Endothelial cell (in vitro differentiated cells): Measurements from ENCODE around the gene ZFTA. TPM values are rescaled to one million over a fixed set of nuclear protein-coding genes. Genes with fewer than 3 reads are reported as not detected.

Experiments
- DNase-seq: peaks from one replicate; pipeline ENCODE4 v3.0.0; 2021; ENCODE audit warnings: low spot score
- H3K27ac Mint-ChIP-seq: one replicate; pipeline ENCODE4 v1.8.0; 2021; ENCODE audit warnings: mixed read lengths, inconsistent platforms; ENCODE audit not compliant: unreplicated experiment
- H3K27me3 Mint-ChIP-seq: one replicate; pipeline ENCODE4 v1.8.0; 2021; ENCODE audit warnings: mild to moderate bottlenecking, moderate library complexity, mixed read lengths, inconsistent platforms; ENCODE audit not compliant: unreplicated experiment
- H3K36me3 Mint-ChIP-seq: one replicate; pipeline ENCODE4 v1.8.0; 2021; ENCODE audit warnings: mild to moderate bottlenecking, low read depth, mixed read lengths, inconsistent platforms; ENCODE audit not compliant: unreplicated experiment
- H3K4me1 Mint-ChIP-seq: one replicate; pipeline ENCODE4 v1.8.0; 2021; ENCODE audit warnings: mild to moderate bottlenecking, mixed read lengths, inconsistent platforms; ENCODE audit not compliant: unreplicated experiment
- H3K4me3 Mint-ChIP-seq: one replicate; pipeline ENCODE4 v1.8.0; 2021; ENCODE audit warnings: mild to moderate bottlenecking, mixed read lengths, inconsistent platforms; ENCODE audit not compliant: unreplicated experiment
- H3K9me3 Mint-ChIP-seq: one replicate; pipeline ENCODE4 v1.8.0; 2021; ENCODE audit warnings: mixed read lengths, inconsistent platforms; ENCODE audit not compliant: unreplicated experiment
- total RNA-seq: library from RNA; stranded (reverse); fragmentation: NEBNext Ultra II Directional; extraction: Animal tissue kit (Norgen Biotek cat#: 25700); gene quantifications from one replicate; pipeline ENCODE4 v1.2.1, GENCODE V29; 2021; ENCODE audit not compliant: unreplicated experiment
- TF ChIP-seq, protein P1 (sequence below): fragments of 200-600 bp; sonication (generic); IDR thresholded peaks from one replicate; pipeline ENCODE4 v1.5.0; 2021; ENCODE audit warnings: antibody characterized with exemption; ENCODE audit not compliant: unreplicated experiment

ZFTA gene
- total RNA-seq, 1 donor from 2014 or later, result 41.1 TPM

DNA sequence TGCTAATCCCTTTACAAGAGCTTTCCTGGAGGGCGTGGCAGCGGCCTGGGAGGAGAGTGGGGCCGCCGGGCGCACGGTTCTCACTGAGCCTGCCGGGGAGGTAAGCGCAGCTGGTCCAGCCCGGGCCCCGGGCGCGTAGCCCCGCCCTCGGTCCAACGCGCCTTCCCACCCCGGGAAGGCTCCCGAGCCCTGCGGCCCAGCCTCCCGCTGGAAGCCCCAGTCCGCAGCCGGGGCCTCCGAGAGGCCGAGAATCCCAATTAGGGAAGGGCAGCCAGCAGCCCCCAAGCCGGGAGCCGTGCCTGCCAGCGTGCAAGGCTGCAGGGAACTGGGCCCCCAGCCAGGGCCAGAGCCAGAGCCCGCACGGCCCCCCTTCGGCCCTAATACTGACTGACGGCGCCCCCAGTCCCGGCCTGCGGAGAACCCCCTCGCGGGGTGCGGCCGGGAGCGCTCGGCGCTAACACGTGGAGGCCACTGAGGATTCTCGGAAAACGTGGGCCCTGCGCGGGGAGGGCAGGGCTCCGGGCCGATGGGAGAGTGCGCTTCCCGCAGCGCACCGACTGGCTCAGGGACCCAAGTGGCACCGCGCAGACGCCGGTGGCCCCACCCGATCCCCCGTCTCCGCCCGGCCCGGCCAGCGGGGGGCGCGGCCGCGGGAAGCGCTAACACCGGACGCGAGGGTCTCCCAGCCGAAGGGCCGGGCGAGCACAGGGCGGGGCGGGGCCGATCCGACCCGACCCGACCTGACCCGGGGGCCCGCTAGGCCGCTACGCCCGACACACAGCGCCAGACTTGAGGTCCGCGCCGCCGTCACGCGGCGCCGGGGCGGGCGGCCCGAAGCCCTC is 5.7 kb downstream of the ZFTA start:
- H3K4me3 Mint-ChIP-seq, result peak overlapping the region; percentile 89
- DNase-seq, result peak; percentile 41
- H3K4me1 Mint-ChIP-seq, result peaks cover 29% of the 10 kb centered on the region
- peaks cover 11% of the 10 kb centered on the region for H3K36me3 Mint-ChIP-seq
- TF ChIP-seq, protein P1, sequence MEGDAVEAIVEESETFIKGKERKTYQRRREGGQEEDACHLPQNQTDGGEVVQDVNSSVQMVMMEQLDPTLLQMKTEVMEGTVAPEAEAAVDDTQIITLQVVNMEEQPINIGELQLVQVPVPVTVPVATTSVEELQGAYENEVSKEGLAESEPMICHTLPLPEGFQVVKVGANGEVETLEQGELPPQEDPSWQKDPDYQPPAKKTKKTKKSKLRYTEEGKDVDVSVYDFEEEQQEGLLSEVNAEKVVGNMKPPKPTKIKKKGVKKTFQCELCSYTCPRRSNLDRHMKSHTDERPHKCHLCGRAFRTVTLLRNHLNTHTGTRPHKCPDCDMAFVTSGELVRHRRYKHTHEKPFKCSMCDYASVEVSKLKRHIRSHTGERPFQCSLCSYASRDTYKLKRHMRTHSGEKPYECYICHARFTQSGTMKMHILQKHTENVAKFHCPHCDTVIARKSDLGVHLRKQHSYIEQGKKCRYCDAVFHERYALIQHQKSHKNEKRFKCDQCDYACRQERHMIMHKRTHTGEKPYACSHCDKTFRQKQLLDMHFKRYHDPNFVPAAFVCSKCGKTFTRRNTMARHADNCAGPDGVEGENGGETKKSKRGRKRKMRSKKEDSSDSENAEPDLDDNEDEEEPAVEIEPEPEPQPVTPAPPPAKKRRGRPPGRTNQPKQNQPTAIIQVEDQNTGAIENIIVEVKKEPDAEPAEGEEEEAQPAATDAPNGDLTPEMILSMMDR, result no peak
- peaks cover 9% of the 10 kb centered on the region for H3K27me3 Mint-ChIP-seq
- H3K27ac Mint-ChIP-seq, result no peak overlapping the region
- H3K9me3 Mint-ChIP-seq, result no peaks in the 10 kb centered on the region

DNA sequence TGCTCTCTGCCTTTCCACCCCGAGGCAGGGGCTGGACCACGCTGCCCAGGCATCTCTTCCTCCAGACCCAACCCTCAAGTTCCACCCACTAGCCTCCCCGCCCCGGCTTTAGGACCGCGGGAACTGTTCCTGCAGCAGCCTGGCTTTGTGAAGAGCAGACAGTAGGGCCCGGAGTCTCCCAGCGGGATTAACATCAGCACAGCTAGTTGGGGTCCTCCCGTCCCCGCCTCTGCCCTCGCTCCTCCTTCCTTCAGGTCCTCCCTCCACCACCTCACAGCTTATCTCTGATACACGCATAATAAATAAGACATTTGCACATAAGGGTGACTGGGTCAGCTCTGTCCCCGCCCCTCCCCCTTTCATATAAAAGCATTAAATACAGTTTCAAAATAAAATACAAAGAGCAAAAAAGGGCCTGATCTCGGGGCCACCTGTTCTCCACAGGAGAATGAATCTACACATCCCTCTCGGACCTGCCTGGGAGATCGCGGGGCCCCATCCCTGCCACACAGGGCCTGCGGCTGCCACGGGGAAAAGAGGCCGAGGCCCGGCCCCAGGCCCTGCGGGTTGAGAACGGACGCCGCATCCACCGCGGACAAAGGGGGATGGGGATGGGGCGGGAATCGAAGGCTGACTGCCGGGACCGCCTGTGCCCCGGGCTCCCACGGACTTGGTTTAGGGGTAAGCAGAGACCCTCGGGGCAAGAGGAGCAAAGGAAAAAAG is 6.5 kb downstream of the ZFTA start:
- H3K4me3 Mint-ChIP-seq, result peak overlapping the region; percentile 89

DNA sequence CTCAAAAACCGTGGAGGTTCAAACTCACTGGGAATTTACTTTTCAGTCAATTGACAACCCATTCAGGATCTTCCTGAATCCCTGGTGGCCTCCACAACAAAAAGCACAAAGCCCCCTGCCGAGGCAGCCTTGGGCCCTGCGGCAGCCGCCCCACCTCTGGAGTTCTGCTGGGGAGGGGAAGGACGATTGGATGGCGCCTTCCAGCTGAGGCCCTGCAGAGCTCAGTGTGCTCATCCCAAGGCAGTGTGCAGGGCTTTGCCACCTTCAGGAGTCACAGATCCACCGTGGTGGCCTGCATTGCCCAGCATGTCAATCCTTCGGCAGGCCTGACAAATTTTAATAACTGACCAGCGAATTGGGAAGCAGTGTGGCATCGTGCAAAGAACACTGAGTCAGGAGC is 7.4 kb downstream of the ZFTA start:
- Mint-ChIP-seq H3K4me3 (no peak overlapping the region), H3K9me3 (no peaks in the 10 kb centered on the region), H3K36me3 (peaks cover 6% of the 10 kb centered on the region), H3K4me1 (peaks cover 18% of the 10 kb centered on the region), H3K27me3 (peaks cover 8% of the 10 kb centered on the region), H3K27ac (no peak overlapping the region)
- DNase-seq, result no peak
- TF ChIP-seq, protein P1, result no peak

More for the DNA sequence above, 6.5 kb downstream of the ZFTA start:
- no peaks in the 10 kb centered on the region for H3K9me3 Mint-ChIP-seq
- peak; percentile 35 for DNase-seq
- peaks cover 8% of the 10 kb centered on the region for H3K27me3 Mint-ChIP-seq
- H3K4me1 Mint-ChIP-seq, result peaks cover 21% of the 10 kb centered on the region
- peak overlapping the region; percentile 52 for H3K27ac Mint-ChIP-seq
- TF ChIP-seq, protein P1, result no peak
- peaks cover 6% of the 10 kb centered on the region for H3K36me3 Mint-ChIP-seq

DNA sequence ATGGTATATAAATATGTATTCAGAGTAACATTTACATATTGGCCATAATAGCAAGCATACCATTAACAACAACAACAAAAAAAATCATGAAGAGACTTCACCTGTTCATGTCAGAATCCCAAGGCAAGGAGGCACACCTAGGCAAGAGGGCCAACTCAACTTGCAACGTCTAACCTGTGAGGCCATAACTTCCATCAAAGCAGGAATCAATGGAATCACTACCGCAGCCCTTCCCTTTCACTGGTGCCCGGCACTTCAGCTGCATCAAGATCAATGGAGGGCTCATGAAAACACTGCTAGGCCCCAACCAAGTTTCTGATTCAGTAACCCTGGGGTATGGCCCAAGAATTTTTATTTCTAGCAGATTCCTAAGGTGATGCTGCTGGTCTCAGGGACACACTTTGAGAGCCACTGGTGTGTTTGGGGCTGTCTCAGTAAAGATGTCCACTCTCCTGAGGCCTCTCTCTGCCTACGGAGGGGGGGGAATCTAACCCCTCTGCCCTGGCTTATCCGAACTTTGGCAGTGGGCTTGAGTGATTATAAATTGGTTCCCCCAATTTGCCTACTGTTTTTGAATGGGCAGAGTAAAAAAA is 8.0 kb downstream of the ZFTA start:
- DNase-seq, result no peak

More for the DNA sequence above, 8.0 kb downstream of the ZFTA start:
- TF ChIP-seq, protein P1, result no peak
- Mint-ChIP-seq H3K27ac (no peak overlapping the region), H3K4me1 (peaks cover 17% of the 10 kb centered on the region), H3K9me3 (no peaks in the 10 kb centered on the region), H3K36me3 (peaks cover 6% of the 10 kb centered on the region), H3K27me3 (peaks cover 8% of the 10 kb centered on the region), H3K4me3 (no peak overlapping the region)
